Adrenal gland (tissue), 12 donors: Measurements from ENCODE around the gene TTLL10. TPM values are rescaled to one million over a fixed set of nuclear protein-coding genes. Genes with fewer than 3 reads are reported as not detected.
"Not testable (repeated sequence)": the region's sequence is repeated elsewhere in the genome, so short reads cannot be mapped to it uniquely, and the experiment has no call there.

ENCODE experiments used
- DNase-seq, 7 donors: peaks; one replicate each; pipeline ENCODE4 v3.0.0-alpha.2; 2019 to 2020
- H3K27ac ChIP-seq, 5 donors: fragments of 200-600 bp; sonication (generic) in 4 of 5; 1 replicate in 3 of 5; 2 replicates in 2 of 5; pipeline versions ENCODE4 v1.5.1 to v1.8.0; 2016 to 2020; ENCODE audit warnings: mild to moderate bottlenecking in 1 of 5
- H3K27me3 ChIP-seq: fragments of 200-600 bp; 2 replicates; pipeline ENCODE4 v1.8.0; 2021
- H3K36me3 ChIP-seq, 2 donors: fragments of 200-600 bp; replicated peaks in 1 of 2; 1 replicate in 1 of 2; 2 replicates in 1 of 2; pipeline versions ENCODE4 v1.5.1 to v1.8.0; 2018 to 2022
- H3K4me1 ChIP-seq, 2 donors: fragments of 200-600 bp; replicated peaks in 1 of 2; 1 replicate in 1 of 2; 2 replicates in 1 of 2; pipeline versions ENCODE4 v1.5.1 to v1.8.0; 2018 to 2021
- H3K4me3 ChIP-seq, 4 donors: fragments of 200-600 bp; sonication (generic) in 3 of 4; one replicate each; pipeline ENCODE4 v1.5.1; 2016 to 2018
- H3K9me3 ChIP-seq, 3 donors: fragments of 200-600 bp; sonication (generic) in 1 of 3; replicated peaks in 1 of 3; 1 replicate in 2 of 3; 2 replicates in 1 of 3; pipeline versions ENCODE4 v1.5.1 to v1.8.0; 2016 to 2021
- POLR2A ChIP-seq, 2 donors: fragments of 450-650 bp; IDR thresholded peaks; one replicate each; pipeline ENCODE4 v1.6.1; 2017; ENCODE audit warnings: antibody characterized with exemption in 2 of 2, mild to moderate bottlenecking in 2 of 2, moderate library complexity in 1 of 2
- WGBS, 4 donors: extraction: QIAGEN DNeasy Blood & Tissue Kit in 2 of 4; methylation state at CpG; one replicate each; pipeline versions ENCODE4 v1.1.5 to v1.1.7; 2013 to 2017; 5-methylcytosine and 5-hydroxymethylcytosine counted together
- intact Hi-C, 2 donors: fragments of 100-400 bp; cut with DNase I; formaldehyde crosslinking; loops; one replicate each; pipeline versions ENCODE4 v1.14.1 to v1.15.0; 2022 to 2023
- polyA plus RNA-seq, 3 donors: library from polyadenylated mRNA; stranded (reverse); fragments of 200-250 nt in 2 of 3; fragments of 350-450 nt in 1 of 3; fragmentation: Illumina TruSeq in 1 of 3; extraction: RNeasy Lipid Tissue Mini Kit (QIAGEN cat#74804) in 1 of 3; gene quantifications; one replicate each; pipeline ENCODE4 v1.2.3, GENCODE V29; 2013 to 2014
- total RNA-seq, 9 donors: library from RNA; depleted of rRNA in 4 of 9; stranded (reverse); fragments of >200 nt in 4 of 9; fragments of 120-200 nt in 1 of 9; fragmentation: NEBNext Ultra II Directional in 1 of 9; extraction: Animal tissue kit (Norgen Biotek cat#: 25700) in 1 of 9; gene quantifications; one replicate each; pipeline versions ENCODE4 v1.1.0 to v1.2.4, GENCODE V29; 2013 to 2023
- TF ChIP-seq, protein P1 (sequence below), 6 experiments: fragments of 450-650 bp in 4 of 6; fragments of 200-600 bp in 2 of 6; sonication (generic) in 1 of 6; IDR thresholded peaks; 1 replicate in 5 of 6; 2 replicates in 1 of 6; pipeline versions ENCODE4 v1.5.1 to v1.8.0; 2016 to 2021; ENCODE audit warnings: antibody characterized with exemption in 6 of 6, mild to moderate bottlenecking in 2 of 6, moderate library complexity in 1 of 6
- donor health status: healthy with polysubstance abuse.
- donor health status: Bipolar disorder and iron deficiency.
- donor health status: DM: yes; HTN: yes; CAD: no.
- donor health status: DM: no; HTN: no; CAD: no.
- donor health status: DM: no; HTN: no; CAD: no.
- donor health status: DM: yes; HTN: yes; CAD: no.

The TTLL10 gene
- total and polyA plus RNA-seq, 12 donors = 0.32 to 0.44 TPM; not detected in 10

GRCh38 chr1:1171161-1171545 is 2.5 kb upstream of the TTLL10 start:
- Histone ChIP-seq H3K9me3 (no peaks in the 10 kb centered on the region), H3K4me3 (no peak overlapping the region), H3K4me1 (no peaks in the 10 kb centered on the region), H3K27me3 (peaks cover 48% of the 10 kb centered on the region), H3K27ac (no peak overlapping the region), H3K36me3 (no peaks in the 10 kb centered on the region)
- TF ChIP-seq, protein P1, sequence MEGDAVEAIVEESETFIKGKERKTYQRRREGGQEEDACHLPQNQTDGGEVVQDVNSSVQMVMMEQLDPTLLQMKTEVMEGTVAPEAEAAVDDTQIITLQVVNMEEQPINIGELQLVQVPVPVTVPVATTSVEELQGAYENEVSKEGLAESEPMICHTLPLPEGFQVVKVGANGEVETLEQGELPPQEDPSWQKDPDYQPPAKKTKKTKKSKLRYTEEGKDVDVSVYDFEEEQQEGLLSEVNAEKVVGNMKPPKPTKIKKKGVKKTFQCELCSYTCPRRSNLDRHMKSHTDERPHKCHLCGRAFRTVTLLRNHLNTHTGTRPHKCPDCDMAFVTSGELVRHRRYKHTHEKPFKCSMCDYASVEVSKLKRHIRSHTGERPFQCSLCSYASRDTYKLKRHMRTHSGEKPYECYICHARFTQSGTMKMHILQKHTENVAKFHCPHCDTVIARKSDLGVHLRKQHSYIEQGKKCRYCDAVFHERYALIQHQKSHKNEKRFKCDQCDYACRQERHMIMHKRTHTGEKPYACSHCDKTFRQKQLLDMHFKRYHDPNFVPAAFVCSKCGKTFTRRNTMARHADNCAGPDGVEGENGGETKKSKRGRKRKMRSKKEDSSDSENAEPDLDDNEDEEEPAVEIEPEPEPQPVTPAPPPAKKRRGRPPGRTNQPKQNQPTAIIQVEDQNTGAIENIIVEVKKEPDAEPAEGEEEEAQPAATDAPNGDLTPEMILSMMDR (IDR thresholded peaks at IDR 0.05) = no peak
- TF ChIP-seq POLR2A (IDR thresholded peaks at IDR 0.05) = no peak
- 58 to 72% (median 65%) methylated on average over 2 to 12 of the region's 12 CpGs for WGBS, 4 donors
- DNase-seq = peak in 2 of 7 donors; percentile 2 to 10
- intact Hi-C loops = no loop called here

DNA sequence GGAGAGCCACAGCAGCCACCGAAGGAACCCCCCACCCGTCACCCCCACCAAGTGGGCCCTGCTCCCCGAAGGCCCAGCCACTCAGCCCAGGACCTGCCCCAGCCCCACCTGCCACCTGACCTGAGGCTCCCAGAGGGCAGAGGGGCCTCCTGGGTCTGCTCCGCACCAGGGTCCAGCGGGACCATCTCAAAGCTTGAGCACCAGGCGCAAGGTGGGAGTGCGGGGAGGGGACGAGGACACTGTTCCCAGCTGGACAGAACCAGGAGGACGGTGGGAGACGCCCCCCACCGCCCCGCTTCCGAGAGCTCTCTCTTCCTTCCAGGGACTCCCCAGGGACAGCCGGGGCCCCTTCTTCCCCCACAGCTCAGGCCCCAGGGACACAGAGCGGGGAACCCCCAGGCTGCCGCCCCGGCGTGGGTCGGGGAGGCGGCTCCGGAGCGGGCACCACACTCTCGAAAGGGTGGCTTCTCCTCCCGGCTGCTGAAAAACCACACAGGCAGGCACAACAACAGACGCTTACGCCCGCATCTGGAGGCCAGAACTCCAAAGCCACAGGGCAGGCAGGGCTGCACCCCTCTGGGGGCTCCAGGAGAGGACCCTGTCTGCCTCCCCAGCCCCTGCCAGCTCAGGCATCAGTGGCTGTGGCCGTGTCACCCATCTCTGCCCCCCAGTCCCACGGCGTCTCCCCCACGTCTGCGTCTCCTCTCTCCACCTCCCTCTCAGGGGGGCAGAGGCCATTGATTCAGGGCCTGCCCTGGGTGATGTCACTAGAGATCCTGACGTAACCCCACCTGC is 1.9 kb upstream of the TTLL10 start:
- no peak for TF ChIP-seq POLR2A (IDR thresholded peaks at IDR 0.05)
- TF ChIP-seq, protein P1 (IDR thresholded peaks at IDR 0.05) = no peak
- Histone ChIP-seq H3K4me3 (no peak overlapping the region), H3K36me3 (no peaks in the 10 kb centered on the region), H3K27me3 (peaks cover 48% of the 10 kb centered on the region), H3K9me3 (no peaks in the 10 kb centered on the region), H3K4me1 (no peaks in the 10 kb centered on the region), H3K27ac (no peak overlapping the region)
- DNase-seq = peak in 1 of 7 donors; percentile 2
- intact Hi-C loops = no loop called here
- 71 to 76% (median 73%) methylated on average over 5 to 33 of the region's 33 CpGs for WGBS, 4 donors

DNA sequence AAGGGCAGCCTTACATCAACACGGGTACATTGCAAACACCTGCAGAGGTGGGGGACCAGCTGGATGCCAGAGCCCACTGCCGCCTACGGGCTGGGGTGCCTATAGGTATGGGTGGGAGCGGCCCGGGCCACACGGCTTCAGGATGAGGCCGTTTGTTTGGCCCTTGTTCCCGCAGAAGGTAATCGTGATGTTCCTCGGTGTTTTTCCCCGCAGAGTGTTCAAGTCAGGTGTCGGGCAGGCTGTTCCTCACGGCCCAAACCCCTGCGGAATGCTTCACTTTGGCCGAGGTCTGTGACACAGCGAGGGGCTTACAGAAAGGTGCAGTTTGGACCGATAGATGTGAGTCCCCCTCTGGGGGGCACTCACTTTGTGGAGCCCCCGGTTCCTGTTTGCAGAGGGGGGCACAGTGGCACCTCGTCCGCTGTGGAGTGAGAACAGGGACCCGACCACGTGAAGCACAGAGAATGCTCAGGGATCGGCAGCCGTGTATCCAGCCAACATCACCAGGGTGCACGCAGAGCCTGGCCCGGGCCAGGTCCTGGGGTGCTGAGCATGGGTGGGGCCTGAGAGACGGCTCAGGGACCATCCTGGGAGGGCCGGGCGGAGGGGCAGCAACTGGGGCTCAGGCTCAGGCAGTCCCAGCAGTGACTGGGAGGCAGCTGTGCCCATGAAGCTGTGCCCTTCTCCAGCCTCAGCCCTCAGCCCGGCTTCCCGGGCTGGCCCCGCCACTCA is 453 bp upstream of the TTLL10 start:
- DNase-seq = peak in 1 of 7 donors; percentile 2
- Histone ChIP-seq H3K36me3 (no peaks in the 10 kb centered on the region), H3K9me3 (no peaks in the 10 kb centered on the region), H3K4me3 (no peak overlapping the region), H3K27ac (no peak overlapping the region), H3K4me1 (no peaks in the 10 kb centered on the region), H3K27me3 (peaks cover 42% of the 10 kb centered on the region)
- intact Hi-C loops = no loop called here
- no peak for TF ChIP-seq POLR2A (IDR thresholded peaks at IDR 0.05)
- TF ChIP-seq, protein P1 (IDR thresholded peaks at IDR 0.05) = no peak
- whole genome bisulfite sequencing, 4 donors = 42 to 63% (median 50%) methylated on average over 13 to 32 of the region's 32 CpGs

DNA sequence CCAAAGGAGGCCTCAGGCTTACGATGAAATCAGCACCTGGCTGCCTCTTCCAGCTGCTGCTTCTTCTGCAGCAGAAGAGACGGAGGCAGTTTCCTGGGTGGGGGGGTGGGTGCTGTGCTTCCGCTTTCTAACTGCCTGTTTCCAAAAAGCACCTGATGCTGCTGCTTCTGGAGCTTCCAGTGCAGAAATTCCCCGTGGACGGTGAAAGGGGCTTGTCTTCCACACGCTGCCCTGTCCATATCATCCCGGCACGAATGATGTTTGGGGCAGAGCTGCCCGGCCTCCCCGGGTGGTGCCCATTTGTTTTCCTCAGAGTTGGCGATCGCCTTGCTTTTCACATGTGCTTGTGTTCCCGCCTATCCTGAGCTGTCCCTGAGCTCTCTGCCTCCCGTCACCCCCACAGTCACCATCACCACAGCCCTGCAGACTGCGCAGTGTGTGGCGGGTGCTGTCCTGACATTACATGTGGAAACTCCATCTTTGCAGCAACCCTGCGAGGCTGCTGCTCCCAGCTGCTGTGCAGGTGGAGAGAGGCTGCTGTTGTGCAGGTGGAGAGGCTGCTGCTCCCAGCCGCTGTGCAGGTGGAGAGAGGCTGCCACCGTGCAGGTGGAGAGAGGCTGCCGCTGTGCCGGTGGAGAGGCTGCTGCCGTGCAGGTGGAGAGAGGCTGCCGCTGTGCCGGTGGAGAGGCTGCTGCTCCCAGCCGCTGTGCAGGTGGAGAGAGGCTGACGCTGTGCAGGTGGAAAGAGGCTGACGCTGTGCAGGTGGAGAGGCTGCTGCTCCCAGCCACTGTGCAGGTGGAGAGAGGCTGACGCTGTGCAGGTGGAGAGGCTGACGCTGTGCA is 1.8 kb downstream of the TTLL10 start:
- DNase-seq = peak in 1 of 7 donors; percentile 4
- no peaks in the 10 kb centered on the region for H3K9me3 ChIP-seq
- H3K27ac ChIP-seq = no peak overlapping the region
- no peaks in the 10 kb centered on the region for H3K4me1 ChIP-seq
- intact Hi-C loops = no loop called here
- H3K4me3 ChIP-seq = no peak overlapping the region
- no peak for TF ChIP-seq POLR2A (IDR thresholded peaks at IDR 0.05)
- TF ChIP-seq, protein P1 (IDR thresholded peaks at IDR 0.05) = no peak
- no peaks in the 10 kb centered on the region for H3K36me3 ChIP-seq
- peaks cover 48% of the 10 kb centered on the region for H3K27me3 ChIP-seq
- 75 to 85% (median 81%) methylated on average over 21 to 29 of the region's 29 CpGs for WGBS, 4 donors

DNA sequence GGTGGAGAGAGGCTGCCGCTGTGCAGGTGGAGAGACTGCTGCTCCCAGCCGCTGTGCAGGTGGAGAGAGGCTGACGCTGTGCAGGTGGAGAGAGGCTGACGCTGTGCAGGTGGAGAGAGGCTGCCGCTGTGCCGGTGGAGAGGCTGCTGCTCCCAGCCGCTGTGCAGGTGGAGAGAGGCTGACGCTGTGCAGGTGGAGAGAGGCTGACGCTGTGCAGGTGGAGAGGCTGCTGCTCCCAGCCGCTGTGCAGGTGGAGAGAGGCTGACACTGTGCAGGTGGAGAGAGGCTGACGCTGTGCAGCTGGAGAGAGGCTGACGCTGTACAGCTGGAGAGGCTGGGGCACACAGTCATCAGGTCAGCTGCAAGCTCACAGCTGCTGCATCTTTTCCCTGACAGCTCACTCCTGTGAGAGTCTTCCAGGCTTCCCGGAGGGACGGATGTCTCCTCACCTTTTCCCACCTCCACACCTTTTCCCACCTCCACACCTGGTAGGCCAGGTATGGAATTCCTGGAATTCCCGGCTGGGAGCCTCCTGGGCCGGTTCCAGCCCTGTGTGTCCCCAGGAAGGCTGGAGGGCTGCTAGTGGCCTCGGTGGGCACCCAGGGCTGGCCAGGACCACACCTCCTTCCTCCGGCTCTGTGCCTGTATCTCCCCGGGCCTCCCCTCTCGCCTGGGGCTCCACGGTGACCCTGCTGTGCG is 2.5 kb downstream of the TTLL10 start:
- H3K27ac ChIP-seq, H3K9me3 ChIP-seq, intact Hi-C loops, H3K4me3 ChIP-seq, DNase-seq, H3K4me1 ChIP-seq, H3K36me3 ChIP-seq: not testable (repeated sequence)
- WGBS, 4 donors = 33 to 39% (median 35%) methylated on average over 16 to 22 of the region's 22 CpGs
- H3K27me3 ChIP-seq = peaks cover 46% of the 10 kb centered on the region
